Measurements from ENCODE around the gene DEFB128.

DEFB128 gene

DNA sequence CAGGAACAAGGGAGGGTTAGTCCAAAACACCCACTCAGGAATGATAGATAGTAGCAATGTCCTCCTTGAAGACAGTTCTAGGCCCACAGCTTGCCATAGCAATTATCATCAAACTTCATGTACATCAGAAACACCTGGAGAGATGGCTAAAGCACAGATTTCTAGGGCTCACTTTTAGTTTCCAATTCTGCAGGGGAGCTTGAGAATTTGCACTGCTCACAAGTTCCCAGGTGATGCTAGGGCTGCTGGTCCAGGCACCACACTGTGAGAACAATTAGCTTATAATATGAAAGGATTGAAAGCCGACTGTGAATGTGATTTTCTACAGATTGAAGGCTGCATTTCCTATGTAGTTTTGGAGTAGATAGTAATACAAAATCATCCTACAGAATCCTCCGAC, 43.6 kb downstream of the DEFB128 start:
- no peak for DNase-seq

- DNase-seq = no peak
Observed at GRCh38 chr20:142290-142689, 47.2 kb downstream of the DEFB128 start, which contains the start of gene DEFB126. Gene DEFB126 (plus strand): TSS chr20:142590. CDS start chr20:142629, 39 bp downstream.
